K562 (cell line): ENCODE results near the gene ARHGAP30. TPM values are rescaled to one million over a fixed set of nuclear protein-coding genes. Genes with fewer than 3 reads are reported as not detected.

Experiments used
- CLOCK ChIP-seq: fragments of 250-450 bp; sonication (Bioruptor Pico); IDR thresholded peaks from 2 replicates; pipeline ENCODE4 v1.4.0; 2020; ENCODE audit warnings: mild to moderate bottlenecking, moderate library complexity, borderline replicate concordance
- CREBBP ChIP-seq: IDR thresholded peaks from one replicate; pipeline ENCODE4 v1.6.1; 2012; ENCODE audit warnings: low read depth, mild to moderate bottlenecking, control low read depth, inconsistent platforms, low read length
- EP300 ChIP-seq: IDR thresholded peaks from 2 replicates; pipeline ENCODE4 v1.6.1; 2012; ENCODE audit warnings: low read length, improper control_type of control experiment
- GABPA ChIP-seq: fragments of 200-800 bp; sonication (Bioruptor generic); conservative IDR thresholded peaks from 2 replicates; pipeline ENCODE4 v1.6.1; 2016; ENCODE audit warnings: low read depth, missing genetic modification characterization, missing compliant biosample characterization
- HDGF ChIP-seq: fragments of 450-650 bp; IDR thresholded peaks from 2 replicates; pipeline ENCODE4 v1.6.1; 2016
- HNRNPH1 ChIP-seq: fragments of 200-400 bp; formaldehyde crosslinking; optimal IDR thresholded peaks from 2 replicates; pipeline ENCODE3; 2017; ENCODE audit warnings: low read depth, mild to moderate bottlenecking, low read length, moderate library complexity
- MECOM ChIP-seq: fragments of 250-450 bp; sonication (Bioruptor Pico); IDR thresholded peaks from 2 replicates; pipeline ENCODE4 v1.8.0; 2022; ENCODE audit warnings: inconsistent platforms
- POLR2AphosphoS2 ChIP-seq: IDR thresholded peaks from 2 replicates; pipeline ENCODE4 v1.6.1; 2012; ENCODE audit warnings: low read length, improper control_type of control experiment
- RBM15 ChIP-seq: fragments of 200-400 bp; formaldehyde crosslinking; IDR thresholded peaks from 2 replicates; pipeline ENCODE4 v1.6.1; 2018; ENCODE audit warnings: mild to moderate bottlenecking, low read length, moderate library complexity; ENCODE audit not compliant: insufficient read depth
- SIN3B ChIP-seq: fragments of 450-650 bp; IDR thresholded peaks from 2 replicates; pipeline ENCODE4 v1.6.1; 2017; ENCODE audit warnings: low read depth, mild to moderate bottlenecking, moderate library complexity
- SIX5 ChIP-seq, 2 experiments: IDR thresholded peaks; 2 replicates each; pipeline ENCODE4 v1.6.1; 2011; ENCODE audit warnings: low read length in 2 of 2, borderline replicate concordance in 1 of 2, low read depth in 1 of 2, mild to moderate bottlenecking in 1 of 2, moderate library complexity in 1 of 2; ENCODE audit not compliant: insufficient read depth in 1 of 2
- TEAD4 ChIP-seq, 2 experiments: sonication (generic) in 1 of 2; formaldehyde crosslinking in 1 of 2; IDR thresholded peaks; 2 replicates each; pipeline versions ENCODE4 v1.6.1 to v1.8.0; 2012 to 2022; ENCODE audit warnings: borderline replicate concordance in 1 of 2, inconsistent platforms in 1 of 2, low read length in 1 of 2, mild to moderate bottlenecking in 1 of 2, missing genetic modification reagents in 1 of 2
- U2AF2 ChIP-seq: fragments of 200-400 bp; formaldehyde crosslinking; optimal IDR thresholded peaks from 2 replicates; pipeline ENCODE3; 2017; ENCODE audit warnings: low read depth, mild to moderate bottlenecking, low read length
- ZNF75A ChIP-seq: fragments of 450-650 bp; formaldehyde crosslinking; IDR thresholded peaks from 2 replicates; pipeline ENCODE4 v1.4.0; 2020; ENCODE audit warnings: mild to moderate bottlenecking
- polyA plus RNA-seq, 8 experiments: library from polyadenylated mRNA; depleted of rRNA in 4 of 8; stranded (reverse) in 5 of 8; unstranded in 3 of 8; fragments of >200 nt; fragmentation: Nextera tagmentation in 2 of 8; fragmentation: Illumina TruSeq in 1 of 8; extraction: Ambion mirVana in 2 of 8; extraction: Trizol in 1 of 8; gene quantifications; 2 replicates each; pipeline versions ENCODE4 v1.2.1 to v1.2.3, GENCODE V29; 2011 to 2014; ENCODE audit warnings: inconsistent platforms in 1 of 8, missing spikeins in 1 of 8
- total RNA-seq, 7 experiments: library from RNA; depleted of rRNA in 6 of 7; stranded (reverse); fragments of >200 nt in 6 of 7; fragmentation: Illumina TruSeq in 2 of 7; extraction: Trizol in 2 of 7; gene quantifications; 2 replicates each; pipeline versions ENCODE4 v1.2.1 to v1.2.3, GENCODE V29; 2011 to 2021; ENCODE audit warnings: low replicate concordance in 1 of 7
- TF ChIP-seq, protein P1 (sequence below): sonication (generic); formaldehyde crosslinking; IDR thresholded peaks from 2 replicates; pipeline ENCODE4 v1.8.1; 2023; ENCODE audit warnings: mild to moderate bottlenecking, missing genetic modification reagents
- TF ChIP-seq, protein P2 (sequence below): fragments of 250-450 bp; sonication (Bioruptor Pico); IDR thresholded peaks from 2 replicates; pipeline ENCODE4 v1.5.0; 2021; ENCODE audit warnings: mild to moderate bottlenecking, borderline replicate concordance
- TF ChIP-seq, protein P3 (sequence below): fragments of 450-650 bp; IDR thresholded peaks from 2 replicates; pipeline ENCODE4 v1.6.1; 2016; ENCODE audit warnings: borderline replicate concordance

The ARHGAP30 gene
- total and polyA plus RNA-seq, 9 of the 15 experiments (the other 6 are each of a cell fraction or from before 2014, with no cell fraction given): 0.01 to 0.73 (median 0.12) TPM

DNA sequence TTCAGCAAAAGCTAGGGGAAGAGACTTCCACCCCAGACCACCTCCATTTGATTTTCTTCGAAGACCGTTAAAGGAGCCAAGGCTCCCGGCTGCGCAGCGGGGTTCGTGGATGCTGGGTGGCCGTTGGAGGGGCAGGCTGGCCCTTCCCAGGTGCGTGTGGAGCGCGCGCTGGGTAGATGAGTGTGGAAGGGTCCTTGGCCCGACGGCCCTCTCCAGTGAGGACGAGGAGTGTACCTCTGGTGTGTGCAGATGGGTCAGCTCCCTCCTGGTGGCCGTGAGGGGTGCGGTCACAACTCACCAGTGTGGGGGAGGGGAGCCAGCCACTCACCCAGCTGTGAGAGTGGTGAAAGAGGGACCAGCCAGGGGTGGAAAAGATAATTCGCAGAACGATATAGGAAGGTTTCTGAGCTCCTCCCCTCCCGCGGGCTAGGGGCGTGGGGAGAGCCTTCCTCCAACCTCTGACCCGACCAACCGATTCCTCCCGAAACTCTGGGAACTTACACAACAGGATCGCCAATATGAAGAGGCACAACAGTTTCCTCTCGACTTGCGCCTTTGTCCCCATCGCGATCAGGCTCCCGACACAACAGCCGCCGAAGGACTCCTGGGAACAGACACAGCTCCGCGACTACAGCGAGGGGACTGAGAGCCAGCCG, 49.1 kb downstream of the ARHGAP30 start, which contains the start of gene F11R (continued):
- TF ChIP-seq POLR2AphosphoS2: no peak
- TF ChIP-seq MECOM (CRISPR knock-in tag): peak; percentile 24; the same call in 1 of the 2 replicates
- peak; percentile 82 for TF ChIP-seq EP300
- no peak for TF ChIP-seq CLOCK (CRISPR knock-in tag)
- peak; percentile 61 for TF ChIP-seq SIN3B
- peak; percentile 84 for TF ChIP-seq TEAD4 (IDR thresholded peaks at IDR 0.05; ENCODE audit: low read length)
- TF ChIP-seq TEAD4 (CRISPR knock-in tag; IDR thresholded peaks at IDR 0.05; ENCODE audit: borderline replicate concordance): no peak
- TF ChIP-seq CREBBP: no peak
- no peak for TF ChIP-seq RBM15
- TF ChIP-seq, protein P1, sequence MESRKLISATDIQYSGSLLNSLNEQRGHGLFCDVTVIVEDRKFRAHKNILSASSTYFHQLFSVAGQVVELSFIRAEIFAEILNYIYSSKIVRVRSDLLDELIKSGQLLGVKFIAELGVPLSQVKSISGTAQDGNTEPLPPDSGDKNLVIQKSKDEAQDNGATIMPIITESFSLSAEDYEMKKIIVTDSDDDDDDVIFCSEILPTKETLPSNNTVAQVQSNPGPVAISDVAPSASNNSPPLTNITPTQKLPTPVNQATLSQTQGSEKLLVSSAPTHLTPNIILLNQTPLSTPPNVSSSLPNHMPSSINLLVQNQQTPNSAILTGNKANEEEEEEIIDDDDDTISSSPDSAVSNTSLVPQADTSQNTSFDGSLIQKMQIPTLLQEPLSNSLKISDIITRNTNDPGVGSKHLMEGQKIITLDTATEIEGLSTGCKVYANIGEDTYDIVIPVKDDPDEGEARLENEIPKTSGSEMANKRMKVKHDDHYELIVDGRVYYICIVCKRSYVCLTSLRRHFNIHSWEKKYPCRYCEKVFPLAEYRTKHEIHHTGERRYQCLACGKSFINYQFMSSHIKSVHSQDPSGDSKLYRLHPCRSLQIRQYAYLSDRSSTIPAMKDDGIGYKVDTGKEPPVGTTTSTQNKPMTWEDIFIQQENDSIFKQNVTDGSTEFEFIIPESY (CRISPR knock-in tag): peak; percentile 75
- no peak for TF ChIP-seq U2AF2
- no peak for TF ChIP-seq GABPA (tag)
- no peak for TF ChIP-seq HNRNPH1
- no peak for TF ChIP-seq ZNF75A (CRISPR knock-in tag)
- TF ChIP-seq, protein P2, sequence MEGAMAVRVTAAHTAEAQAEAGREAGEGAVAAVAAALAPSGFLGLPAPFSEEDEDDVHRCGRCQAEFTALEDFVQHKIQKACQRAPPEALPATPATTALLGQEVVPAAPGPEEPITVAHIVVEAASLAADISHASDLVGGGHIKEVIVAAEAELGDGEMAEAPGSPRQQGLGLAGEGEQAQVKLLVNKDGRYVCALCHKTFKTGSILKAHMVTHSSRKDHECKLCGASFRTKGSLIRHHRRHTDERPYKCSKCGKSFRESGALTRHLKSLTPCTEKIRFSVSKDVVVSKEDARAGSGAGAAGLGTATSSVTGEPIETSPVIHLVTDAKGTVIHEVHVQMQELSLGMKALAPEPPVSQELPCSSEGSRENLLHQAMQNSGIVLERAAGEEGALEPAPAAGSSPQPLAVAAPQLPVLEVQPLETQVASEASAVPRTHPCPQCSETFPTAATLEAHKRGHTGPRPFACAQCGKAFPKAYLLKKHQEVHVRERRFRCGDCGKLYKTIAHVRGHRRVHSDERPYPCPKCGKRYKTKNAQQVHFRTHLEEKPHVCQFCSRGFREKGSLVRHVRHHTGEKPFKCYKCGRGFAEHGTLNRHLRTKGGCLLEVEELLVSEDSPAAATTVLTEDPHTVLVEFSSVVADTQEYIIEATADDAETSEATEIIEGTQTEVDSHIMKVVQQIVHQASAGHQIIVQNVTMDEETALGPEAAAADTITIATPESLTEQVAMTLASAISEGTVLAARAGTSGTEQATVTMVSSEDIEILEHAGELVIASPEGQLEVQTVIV: no peak
- TF ChIP-seq HDGF: no peak
- TF ChIP-seq, protein P3, sequence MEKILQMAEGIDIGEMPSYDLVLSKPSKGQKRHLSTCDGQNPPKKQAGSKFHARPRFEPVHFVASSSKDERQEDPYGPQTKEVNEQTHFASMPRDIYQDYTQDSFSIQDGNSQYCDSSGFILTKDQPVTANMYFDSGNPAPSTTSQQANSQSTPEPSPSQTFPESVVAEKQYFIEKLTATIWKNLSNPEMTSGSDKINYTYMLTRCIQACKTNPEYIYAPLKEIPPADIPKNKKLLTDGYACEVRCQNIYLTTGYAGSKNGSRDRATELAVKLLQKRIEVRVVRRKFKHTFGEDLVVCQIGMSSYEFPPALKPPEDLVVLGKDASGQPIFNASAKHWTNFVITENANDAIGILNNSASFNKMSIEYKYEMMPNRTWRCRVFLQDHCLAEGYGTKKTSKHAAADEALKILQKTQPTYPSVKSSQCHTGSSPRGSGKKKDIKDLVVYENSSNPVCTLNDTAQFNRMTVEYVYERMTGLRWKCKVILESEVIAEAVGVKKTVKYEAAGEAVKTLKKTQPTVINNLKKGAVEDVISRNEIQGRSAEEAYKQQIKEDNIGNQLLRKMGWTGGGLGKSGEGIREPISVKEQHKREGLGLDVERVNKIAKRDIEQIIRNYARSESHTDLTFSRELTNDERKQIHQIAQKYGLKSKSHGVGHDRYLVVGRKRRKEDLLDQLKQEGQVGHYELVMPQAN: peak; percentile 61
- no peak for TF ChIP-seq SIX5 (IDR thresholded peaks at IDR 0.05; ENCODE audit: borderline replicate concordance in 1 of 2, insufficient read depth in 1 of 2, low read depth in 1 of 2, low read length in 2 of 2)
